NK-92 (cell line): ENCODE results near the gene DTNA.

Source experiments
- DNase-seq: peaks from one replicate; lab custom pipeline; 2025; ENCODE audit not compliant: unreplicated experiment; lab: John Stamatoyannopoulos, UW

DTNA gene

DNA sequence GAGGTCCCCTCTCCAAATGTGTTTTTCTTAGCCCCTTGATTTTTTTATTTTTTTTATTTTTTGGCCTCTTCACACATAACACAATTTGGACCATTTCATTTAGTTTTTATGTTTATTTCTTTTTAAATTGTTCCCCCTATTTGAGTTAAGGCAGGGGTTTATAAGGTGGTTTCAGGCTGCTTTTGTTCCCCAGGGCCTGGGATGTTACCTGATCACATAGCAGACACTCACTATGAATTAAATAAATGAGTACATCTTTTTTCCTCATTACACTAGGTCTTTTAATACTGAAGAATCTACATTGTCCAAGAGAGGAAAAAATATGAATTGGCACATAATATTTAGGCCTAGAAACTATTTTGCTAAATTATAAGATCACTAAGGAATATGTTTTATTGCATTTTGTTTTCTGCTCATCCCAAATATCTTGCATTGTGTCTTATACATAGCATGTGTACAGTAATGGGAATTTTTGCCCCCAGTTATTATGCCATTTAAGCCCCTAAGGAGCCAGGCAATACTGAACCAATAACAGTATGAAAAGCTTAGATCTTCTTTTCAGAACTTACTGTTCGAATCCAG lies 218.7 kb downstream of the DTNA start:
- DNase-seq: no peak

DNA sequence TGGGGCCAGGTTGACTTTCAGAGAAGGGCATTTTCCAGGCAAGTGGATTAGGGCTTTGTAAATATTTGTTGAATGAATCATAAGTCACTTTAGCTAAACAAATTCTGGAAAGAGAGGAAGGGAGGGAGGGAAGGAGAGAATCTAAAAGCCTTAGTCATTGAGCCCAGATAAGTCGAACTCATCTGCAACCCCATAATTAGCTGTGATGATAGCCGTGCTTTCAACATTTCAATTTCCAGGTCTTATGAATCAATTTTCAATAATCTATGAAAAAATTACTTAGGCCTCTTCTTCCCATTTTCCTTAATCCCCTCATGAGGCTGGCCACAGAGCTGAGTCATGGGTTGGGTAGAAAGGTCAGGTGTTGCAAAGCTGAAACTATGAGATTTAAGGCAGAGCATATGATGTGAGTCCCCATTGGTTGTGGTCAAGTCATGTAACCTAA lies 219.3 kb downstream of the DTNA start:
- DNase-seq: no peak

DNA sequence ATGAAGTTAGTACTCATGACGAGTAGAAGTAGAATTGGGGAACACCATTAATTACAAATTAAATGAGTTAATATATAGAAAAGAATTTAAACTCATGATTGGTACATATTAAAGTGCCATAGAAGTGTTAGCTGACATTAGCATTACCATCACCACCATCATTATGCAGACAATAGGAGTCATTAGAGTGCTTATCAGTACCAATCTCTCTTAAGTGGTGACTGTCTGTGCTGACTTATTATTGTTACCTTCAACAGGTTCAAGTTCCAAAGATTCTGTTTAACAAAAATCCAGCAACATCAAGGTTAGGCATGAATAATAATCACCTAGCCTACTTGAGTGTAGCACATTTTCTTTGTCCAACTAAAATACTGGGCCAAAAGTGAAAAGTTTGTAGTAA lies 222.3 kb downstream of the DTNA start:
- no peak for DNase-seq

DNA sequence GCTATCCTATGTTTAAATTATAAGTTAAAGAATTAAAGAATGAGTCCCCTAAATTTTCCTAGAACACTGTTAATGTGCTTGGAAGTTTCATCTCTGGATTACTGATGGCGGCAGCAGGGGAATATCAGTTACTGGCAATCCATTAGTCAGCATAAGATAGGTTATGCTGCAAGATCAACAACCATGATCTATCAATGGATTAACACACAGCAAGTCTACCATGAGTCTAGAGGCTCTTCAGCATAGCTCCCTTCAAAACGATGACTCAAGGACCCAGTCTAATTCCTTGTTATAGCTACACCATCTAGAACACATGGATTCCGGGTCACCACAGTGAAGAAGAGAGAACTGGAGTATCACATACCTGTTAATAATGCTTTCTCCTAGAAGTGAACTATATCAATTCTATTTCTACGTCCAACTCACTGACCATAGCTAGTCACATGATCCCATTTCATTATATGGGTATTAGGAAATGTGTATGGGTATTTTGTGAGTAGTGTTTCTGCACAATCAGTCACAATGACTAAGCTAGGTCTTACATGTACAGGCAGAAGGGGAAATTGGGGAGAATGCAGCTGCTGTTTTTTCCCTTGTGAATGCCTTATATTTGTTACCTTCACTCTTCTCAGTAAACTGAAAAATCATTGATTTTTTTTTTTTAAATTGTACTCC lies 222.8 kb downstream of the DTNA start:
- no peak for DNase-seq

DNA sequence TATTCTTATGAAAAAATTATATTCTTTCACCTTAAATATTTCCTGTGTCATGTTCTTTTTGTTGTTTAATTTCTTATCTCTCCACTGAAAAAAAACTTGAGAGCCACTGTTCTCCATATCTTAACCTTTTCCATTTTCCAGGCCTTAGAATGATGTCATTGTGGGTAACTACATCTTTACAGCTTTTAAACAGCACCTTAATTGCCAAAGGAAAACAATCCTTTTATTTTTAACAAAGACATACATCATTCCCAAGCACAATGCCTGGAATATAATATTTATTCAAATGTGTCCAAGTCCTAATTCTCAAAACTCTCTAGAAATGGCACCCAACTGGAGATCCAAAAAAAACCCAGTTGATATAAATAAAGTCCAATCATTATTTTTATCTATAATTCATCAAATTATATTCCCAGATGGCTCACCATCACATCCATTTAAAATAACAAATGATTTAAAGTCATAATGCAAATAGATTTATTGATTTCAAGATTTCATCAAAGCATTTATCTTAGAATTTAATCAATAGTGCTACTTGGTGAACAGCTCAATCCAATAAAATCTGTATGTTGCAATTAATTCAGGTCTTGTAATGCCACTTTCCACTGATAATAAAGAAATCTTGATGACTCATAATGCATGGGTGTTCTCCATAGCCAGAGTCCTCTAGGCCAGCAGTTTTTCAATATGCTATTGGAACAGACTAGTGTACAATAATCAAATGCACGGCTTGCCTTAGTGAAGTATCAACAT lies 224.0 kb downstream of the DTNA start:
- DNase-seq: no peak

DNA sequence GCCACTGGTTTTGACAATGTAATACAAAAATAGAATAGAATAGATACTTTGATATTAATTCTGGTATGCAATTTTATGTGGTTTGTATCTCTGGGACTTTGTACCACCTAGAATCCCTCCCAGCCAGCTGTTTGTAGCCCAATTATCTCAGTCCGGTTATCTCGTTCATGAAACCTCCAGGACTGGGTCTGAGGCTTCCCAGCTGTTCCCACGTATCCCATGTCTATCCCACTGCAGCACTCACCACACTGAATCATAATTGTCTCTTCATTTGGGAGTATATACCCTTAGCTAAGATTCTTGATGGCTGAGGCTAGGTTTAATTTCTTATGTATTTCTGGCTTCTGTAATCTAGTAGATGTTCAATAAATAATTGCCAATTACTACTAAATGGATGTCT lies 226.7 kb downstream of the DTNA start:
- no peak for DNase-seq

DNA sequence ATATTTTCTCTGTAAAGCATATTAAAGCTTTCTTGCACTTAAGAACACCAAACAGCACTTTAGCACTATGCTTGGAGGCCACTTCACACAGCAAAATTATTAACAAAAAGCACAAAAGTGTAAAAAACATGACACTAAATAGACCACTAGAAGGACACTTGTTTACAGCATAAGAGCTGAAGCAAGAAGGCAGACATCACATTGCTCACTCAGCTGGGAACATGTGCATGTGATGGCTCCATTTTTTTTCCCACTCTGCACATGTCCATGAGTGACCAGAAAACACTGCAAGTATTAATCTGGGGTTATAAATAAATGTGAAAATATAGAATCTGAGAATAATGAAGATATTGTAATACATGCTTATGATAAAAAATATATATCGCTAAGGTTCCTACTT lies 228.0 kb downstream of the DTNA start:
- DNase-seq: no peak
